ENCODE data around the gene ZBTB21.

ZBTB21 gene

GRCh38 chr21:41985662-41986416 is 24.3 kb downstream of the ZBTB21 start:
- DNase-seq, result no peak

GRCh38 chr21:41983229-41983628 is 26.9 kb downstream of the ZBTB21 start:
- no peak for DNase-seq

- no peak for DNase-seq
Measured at GRCh38 chr21:41980561-41980960, 29.6 kb downstream of the ZBTB21 start.

- DNase-seq, result no peak
Measured at GRCh38 chr21:41979751-41980369, 30.3 kb downstream of the ZBTB21 start.

GRCh38 chr21:41979335-41979734 is 30.8 kb downstream of the ZBTB21 start:
- DNase-seq, result no peak

GRCh38 chr21:41977034-41977950 is 32.9 kb downstream of the ZBTB21 start:
- DNase-seq, result no peak

GRCh38 chr21:41976611-41977010 is 33.5 kb downstream of the ZBTB21 start:
- no peak for DNase-seq

GRCh38 chr21:41975391-41976272 is 34.5 kb downstream of the ZBTB21 start:
- no peak for DNase-seq

GRCh38 chr21:41974752-41975053 is 35.5 kb downstream of the ZBTB21 start:
- no peak for DNase-seq

GRCh38 chr21:41973861-41974751 is 36.1 kb downstream of the ZBTB21 start:
- no peak for DNase-seq

GRCh38 chr21:41973427-41973831 is 36.7 kb downstream of the ZBTB21 start:
- DNase-seq, result no peak

- DNase-seq, result no peak
Measured at GRCh38 chr21:41972511-41973205, 37.5 kb downstream of the ZBTB21 start.

- no peak for DNase-seq
Measured at GRCh38 chr21:41971891-41972290, 38.3 kb downstream of the ZBTB21 start.

- DNase-seq, result no peak
Measured at GRCh38 chr21:41970751-41971653, 39.2 kb downstream of the ZBTB21 start.

GRCh38 chr21:41970106-41970391 is 40.1 kb downstream of the ZBTB21 start:
- DNase-seq, result no peak

- no peak for DNase-seq
Measured at GRCh38 chr21:41967708-41968107, 42.5 kb downstream of the ZBTB21 start.

GRCh38 chr21:41966872-41967621 is 43.1 kb downstream of the ZBTB21 start:
- no peak for DNase-seq

GRCh38 chr21:41966041-41966833 is 43.9 kb downstream of the ZBTB21 start:
- DNase-seq, result no peak
